ENCODE data around the gene RNU5B-1.

Gene RNU5B-1

GRCh38 chr15:65289261-65289854, 15.1 kb upstream of the RNU5B-1 start:
- DNase-seq, result no peak

- no peak for DNase-seq
These were observed 14.2 kb upstream of the RNU5B-1 start for GRCh38 chr15:65290228-65290627.

GRCh38 chr15:65292938-65293518, 11.4 kb upstream of the RNU5B-1 start:
- no peak for DNase-seq

- DNase-seq, result no peak
These were observed 5.7 kb upstream of the RNU5B-1 start for GRCh38 chr15:65298731-65299130.

- no peak for DNase-seq
These were observed 3.5 kb upstream of the RNU5B-1 start for GRCh38 chr15:65300924-65301441.

- no peak for DNase-seq
These were observed 2.4 kb upstream of the RNU5B-1 start for GRCh38 chr15:65302061-65302460.

- peak; percentile 25 for DNase-seq
These were observed 643 bp upstream of the RNU5B-1 start for GRCh38 chr15:65303687-65304380.

- DNase-seq, result peak; percentile 29
These were observed 777 bp downstream of the RNU5B-1 start for GRCh38 chr15:65305150-65305758.

- no peak for DNase-seq
These were observed 1.3 kb downstream of the RNU5B-1 start for GRCh38 chr15:65305776-65306175.

GRCh38 chr15:65306551-65306950, 2.1 kb downstream of the RNU5B-1 start:
- DNase-seq, result no peak

GRCh38 chr15:65307978-65308377, 3.5 kb downstream of the RNU5B-1 start:
- no peak for DNase-seq

GRCh38 chr15:65309882-65310418, 5.5 kb downstream of the RNU5B-1 start:
- DNase-seq, result no peak

- no peak for DNase-seq
These were observed 6.1 kb downstream of the RNU5B-1 start for GRCh38 chr15:65310431-65311137.

- no peak for DNase-seq
These were observed 7.3 kb downstream of the RNU5B-1 start for GRCh38 chr15:65311760-65312159.

GRCh38 chr15:65312400-65312916, 8.0 kb downstream of the RNU5B-1 start:
- DNase-seq, result no peak

GRCh38 chr15:65318870-65319356, 14.4 kb downstream of the RNU5B-1 start:
- peak; percentile 79 for DNase-seq

GRCh38 chr15:65323071-65323511, 18.6 kb downstream of the RNU5B-1 start:
- DNase-seq, result no peak

GRCh38 chr15:65326117-65326526, 21.6 kb downstream of the RNU5B-1 start:
- DNase-seq, result no peak

GRCh38 chr15:65326818-65327217, 22.3 kb downstream of the RNU5B-1 start:
- no peak for DNase-seq

GRCh38 chr15:65327651-65328393, 23.3 kb downstream of the RNU5B-1 start:
- no peak for DNase-seq

GRCh38 chr15:65328506-65329287, 24.2 kb downstream of the RNU5B-1 start:
- DNase-seq, result no peak

All from stimulated activated CD4-positive, alpha-beta T cell treated with anti-CD3 and anti-CD28 coated beads, Interleukin-4, amount 100 ng/mL, for 24 hours (primary cell).